Measurements from ENCODE around the gene P2RY14. TPM values are rescaled to one million over a fixed set of nuclear protein-coding genes. Genes with fewer than 3 reads are reported as not detected.

Gene P2RY14
- total RNA-seq, 1 experiment from 2014 or later, result not detected

DNA sequence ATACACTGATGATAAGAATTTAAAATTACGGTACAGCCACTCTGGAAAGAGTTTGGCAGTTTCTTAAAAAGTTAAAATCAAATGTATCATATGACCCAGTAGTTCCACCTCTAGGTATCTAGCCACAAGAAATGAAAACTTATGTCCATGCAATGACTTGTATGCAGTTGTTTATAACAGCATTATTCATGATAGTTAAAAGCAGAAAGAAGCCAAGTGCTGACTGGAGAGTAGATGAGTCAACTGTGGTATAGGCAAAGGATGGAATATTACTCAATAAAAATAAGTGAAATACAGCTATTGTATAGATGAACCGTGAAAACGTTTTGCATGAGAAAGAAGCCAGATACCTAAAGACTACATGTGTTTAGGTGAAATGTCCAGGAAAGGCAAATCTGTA, 23.4 kb upstream of the P2RY14 start:
- ChIA-PET POLR2A (no interaction called here), CTCF (no interaction called here)
- H3K36me3 Mint-ChIP-seq (ENCODE audit: insufficient read depth, unreplicated experiment), result peaks cover 10% of the 10 kb centered on the region
- DNase-seq, result no peak
- TF ChIP-seq, protein P1, sequence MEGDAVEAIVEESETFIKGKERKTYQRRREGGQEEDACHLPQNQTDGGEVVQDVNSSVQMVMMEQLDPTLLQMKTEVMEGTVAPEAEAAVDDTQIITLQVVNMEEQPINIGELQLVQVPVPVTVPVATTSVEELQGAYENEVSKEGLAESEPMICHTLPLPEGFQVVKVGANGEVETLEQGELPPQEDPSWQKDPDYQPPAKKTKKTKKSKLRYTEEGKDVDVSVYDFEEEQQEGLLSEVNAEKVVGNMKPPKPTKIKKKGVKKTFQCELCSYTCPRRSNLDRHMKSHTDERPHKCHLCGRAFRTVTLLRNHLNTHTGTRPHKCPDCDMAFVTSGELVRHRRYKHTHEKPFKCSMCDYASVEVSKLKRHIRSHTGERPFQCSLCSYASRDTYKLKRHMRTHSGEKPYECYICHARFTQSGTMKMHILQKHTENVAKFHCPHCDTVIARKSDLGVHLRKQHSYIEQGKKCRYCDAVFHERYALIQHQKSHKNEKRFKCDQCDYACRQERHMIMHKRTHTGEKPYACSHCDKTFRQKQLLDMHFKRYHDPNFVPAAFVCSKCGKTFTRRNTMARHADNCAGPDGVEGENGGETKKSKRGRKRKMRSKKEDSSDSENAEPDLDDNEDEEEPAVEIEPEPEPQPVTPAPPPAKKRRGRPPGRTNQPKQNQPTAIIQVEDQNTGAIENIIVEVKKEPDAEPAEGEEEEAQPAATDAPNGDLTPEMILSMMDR (IDR thresholded peaks at IDR 0.05; ENCODE audit: insufficient read depth in 1 of 2, low read depth in 1 of 2, low read length in 1 of 2, severe bottlenecking in 1 of 2, unreplicated experiment in 1 of 2), result no peak
- no peaks in the 10 kb centered on the region for H3K9me3 Mint-ChIP-seq (ENCODE audit: unreplicated experiment)
- no peak overlapping the region for H3K4me3 Mint-ChIP-seq (ENCODE audit: unreplicated experiment)
- Histone ChIP-seq H3K9me3 (no peaks in the 10 kb centered on the region), H3K36me3 (ENCODE audit: control insufficient read depth, insufficient read depth, low read length) (no peaks in the 10 kb centered on the region), H3K4me3 (ENCODE audit: low read depth, low read length) (no peak overlapping the region), H3K27me3 (replicated peaks; ENCODE audit: control insufficient read depth, insufficient read depth, low read length) (no peaks in the 10 kb centered on the region), H3K4me1 (peaks cover 13% of the 10 kb centered on the region)
- peaks cover 31% of the 10 kb centered on the region for H3K4me1 Mint-ChIP-seq (ENCODE audit: low read depth, unreplicated experiment)
- H3K27me3 Mint-ChIP-seq (ENCODE audit: insufficient read depth, unreplicated experiment), result no peaks in the 10 kb centered on the region
- intact Hi-C loops (cut with micrococcal nuclease; ENCODE audit: unreplicated experiment), result no loop called here
- BruUV-seq (replicated peaks), result no TSS peak
- H3K27ac Mint-ChIP-seq (ENCODE audit: unreplicated experiment), result no peak overlapping the region

DNA sequence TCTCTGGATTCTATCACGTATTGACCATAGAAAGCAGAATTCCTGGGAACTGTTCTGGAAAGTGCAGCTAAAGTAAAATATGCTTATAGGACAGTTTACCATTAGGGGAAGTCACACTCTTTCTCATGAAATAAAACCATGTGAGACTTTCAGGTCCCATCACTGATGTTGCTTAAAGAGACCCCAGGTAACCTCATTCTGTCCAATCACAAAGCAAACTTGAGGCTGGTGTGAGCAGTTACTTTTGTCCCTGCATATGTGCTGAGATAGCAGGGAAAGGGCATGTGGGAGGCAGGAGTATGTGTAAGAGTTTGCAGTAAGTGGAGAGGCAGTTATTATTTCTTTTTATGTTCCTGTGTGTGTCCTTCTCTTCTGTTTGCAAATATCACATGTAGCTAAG, 22.2 kb upstream of the P2RY14 start:
- H3K27me3 ChIP-seq (replicated peaks; ENCODE audit: control insufficient read depth, insufficient read depth, low read length), result no peaks in the 10 kb centered on the region
- no peaks in the 10 kb centered on the region for H3K9me3 ChIP-seq
- no peak overlapping the region for H3K4me3 Mint-ChIP-seq (ENCODE audit: unreplicated experiment)
- no peaks in the 10 kb centered on the region for H3K27me3 Mint-ChIP-seq (ENCODE audit: insufficient read depth, unreplicated experiment)
- peaks cover 9% of the 10 kb centered on the region for H3K4me1 ChIP-seq
- no peak for DNase-seq
- ChIA-PET CTCF (no interaction called here), POLR2A (no interaction called here)
- no peak overlapping the region for H3K4me3 ChIP-seq (ENCODE audit: low read depth, low read length)
- no peaks in the 10 kb centered on the region for H3K36me3 ChIP-seq (ENCODE audit: control insufficient read depth, insufficient read depth, low read length)
- intact Hi-C loops (cut with micrococcal nuclease; ENCODE audit: unreplicated experiment), result no loop called here
- H3K4me1 Mint-ChIP-seq (ENCODE audit: low read depth, unreplicated experiment), result peaks cover 26% of the 10 kb centered on the region
- no TSS peak for BruUV-seq (replicated peaks)
- no peaks in the 10 kb centered on the region for H3K9me3 Mint-ChIP-seq (ENCODE audit: unreplicated experiment)
- TF ChIP-seq, protein P1 (IDR thresholded peaks at IDR 0.05; ENCODE audit: insufficient read depth in 1 of 2, low read depth in 1 of 2, low read length in 1 of 2, severe bottlenecking in 1 of 2, unreplicated experiment in 1 of 2), result no peak
- H3K27ac Mint-ChIP-seq (ENCODE audit: unreplicated experiment), result no peak overlapping the region
- peaks cover 6% of the 10 kb centered on the region for H3K36me3 Mint-ChIP-seq (ENCODE audit: insufficient read depth, unreplicated experiment)

DNA sequence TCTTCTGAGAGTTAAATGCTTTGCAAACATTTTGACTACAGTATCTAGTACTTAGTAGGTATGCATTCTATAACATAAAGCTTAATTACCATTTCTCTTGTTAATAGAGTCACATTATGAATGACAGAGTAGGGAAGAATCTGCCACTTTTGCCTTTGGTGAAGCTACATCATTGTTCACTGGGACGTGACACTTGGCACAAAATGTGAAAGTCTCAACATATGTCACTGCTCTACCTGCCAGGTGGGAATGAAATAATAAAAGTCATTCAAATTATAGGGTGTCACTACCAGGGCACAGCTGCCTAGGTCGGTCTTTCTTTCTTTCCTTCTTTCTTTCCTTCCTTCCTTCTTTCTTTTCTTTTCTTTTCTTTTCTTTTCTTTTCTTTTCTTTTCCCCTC, 20.7 kb upstream of the P2RY14 start:
- Histone ChIP-seq H3K4me1 (no peaks in the 10 kb centered on the region), H3K27me3 (replicated peaks; ENCODE audit: control insufficient read depth, insufficient read depth, low read length) (no peaks in the 10 kb centered on the region), H3K9me3 (no peaks in the 10 kb centered on the region), H3K36me3 (ENCODE audit: control insufficient read depth, insufficient read depth, low read length) (no peaks in the 10 kb centered on the region), H3K4me3 (ENCODE audit: low read depth, low read length) (no peak overlapping the region)
- no peak for DNase-seq
- Mint-ChIP-seq H3K4me1 (ENCODE audit: low read depth, unreplicated experiment) (peaks cover 13% of the 10 kb centered on the region), H3K36me3 (ENCODE audit: insufficient read depth, unreplicated experiment) (peaks cover 6% of the 10 kb centered on the region), H3K27ac (ENCODE audit: unreplicated experiment) (no peak overlapping the region), H3K27me3 (ENCODE audit: insufficient read depth, unreplicated experiment) (no peaks in the 10 kb centered on the region), H3K4me3 (ENCODE audit: unreplicated experiment) (no peak overlapping the region), H3K9me3 (ENCODE audit: unreplicated experiment) (no peaks in the 10 kb centered on the region)
- no TSS peak for BruUV-seq (replicated peaks)
- TF ChIP-seq, protein P1 (IDR thresholded peaks at IDR 0.05; ENCODE audit: insufficient read depth in 1 of 2, low read depth in 1 of 2, low read length in 1 of 2, severe bottlenecking in 1 of 2, unreplicated experiment in 1 of 2), result no peak
- intact Hi-C loops (cut with micrococcal nuclease; ENCODE audit: unreplicated experiment), result no loop called here
- POLR2A ChIA-PET, result no interaction called here
- CTCF ChIA-PET, result no interaction called here
